Panc1 (cell line): ENCODE data around the gene NPAS3. TPM values are rescaled to one million over a fixed set of nuclear protein-coding genes. Genes with fewer than 3 reads are reported as not detected.

Experiments
- ATAC-seq: fragments of 200-7000 bp; cut with Tn5 transposase; 2 replicates; pipeline ENCODE4 v1.9.1; 2020; ENCODE audit warnings: mild to moderate bottlenecking, moderate library complexity
- BruUV-seq: library from RNA; stranded (reverse); fragments of 400-500 nt; replicated peaks from 2 replicates; lab custom pipeline; 2021; lab: Mats Ljungman, UMichigan
- CTCF ChIA-PET: fragments of 300-600 bp; sonication (Branson Sonifier 250); formaldehyde crosslinking; loops from one replicate; lab custom pipeline; 2022; ENCODE audit warnings: antibody characterized with exemption; lab: Charles Lee
- POLR2A ChIA-PET: fragments of 300-600 bp; sonication (Branson Sonifier 250); formaldehyde crosslinking; loops from one replicate; lab custom pipeline; 2022; ENCODE audit warnings: antibody characterized with exemption; lab: Charles Lee
- DNase-seq: peaks from one replicate; pipeline ENCODE4 v3.0.0-alpha.2; 2010; ENCODE audit warnings: low read depth, low spot score
- H3K27ac ChIP-seq: 2 replicates; pipeline ENCODE4 v1.5.1; 2011; ENCODE audit warnings: mild to moderate bottlenecking, low read length, inconsistent platforms
- H3K27me3 ChIP-seq: fragments of 200-500 bp; sonication (Bioruptor generic); 2 replicates; pipeline ENCODE4 v1.6.0; 2014; ENCODE audit warnings: low read length, inconsistent platforms; ENCODE audit not compliant: control insufficient read depth, insufficient read depth
- H3K36me3 ChIP-seq: fragments of 200-500 bp; sonication (Bioruptor generic); 2 replicates; pipeline ENCODE4 v1.5.1; 2014; ENCODE audit warnings: inconsistent platforms, mild to moderate bottlenecking, low read length, moderate library complexity; ENCODE audit not compliant: control insufficient read depth, insufficient read depth
- H3K4me1 ChIP-seq: 2 replicates; pipeline ENCODE4 v1.5.1; 2011; ENCODE audit warnings: inconsistent platforms, mild to moderate bottlenecking, low read length, moderate library complexity; ENCODE audit not compliant: control insufficient read depth, insufficient read depth
- H3K4me3 ChIP-seq, 2 experiments: 2 replicates each; pipeline ENCODE4 v1.5.1; 2011 to 2012; ENCODE audit warnings: low read depth in 2 of 2, low read length in 2 of 2, mild to moderate bottlenecking in 2 of 2, inconsistent platforms in 1 of 2, moderate library complexity in 1 of 2
- H3K9me3 ChIP-seq: fragments of 200-500 bp; sonication (Bioruptor generic); 2 replicates; pipeline ENCODE4 v1.5.1; 2014; ENCODE audit warnings: low read depth, mild to moderate bottlenecking, inconsistent platforms, low read length, moderate library complexity; ENCODE audit not compliant: control insufficient read depth, insufficient read depth
- CTCF ChIP-seq: fragments of 450-650 bp; IDR thresholded peaks from 2 replicates; pipeline ENCODE4 v1.5.1; 2017; ENCODE audit warnings: mild to moderate bottlenecking
- POLR2AphosphoS5 ChIP-seq: IDR thresholded peaks from 2 replicates; pipeline ENCODE4 v1.6.1; 2012; ENCODE audit warnings: mild to moderate bottlenecking, low read depth, low read length, moderate library complexity
- REST ChIP-seq, 2 experiments: IDR thresholded peaks; 2 replicates each; pipeline ENCODE4 v1.6.1; 2011 to 2012; ENCODE audit warnings: low read depth in 2 of 2, control low read depth in 1 of 2, low read length in 1 of 2, mild to moderate bottlenecking in 1 of 2, moderate library complexity in 1 of 2; ENCODE audit not compliant: insufficient read depth in 1 of 2
- SIN3A ChIP-seq: IDR thresholded peaks from 2 replicates; pipeline ENCODE4 v1.6.1; 2012; ENCODE audit warnings: low read depth, mild to moderate bottlenecking, low read length, moderate library complexity, borderline replicate concordance; ENCODE audit not compliant: insufficient read depth
- TCF7L2 ChIP-seq: IDR thresholded peaks from 2 replicates; pipeline ENCODE4 v1.6.1; 2011; ENCODE audit warnings: mild to moderate bottlenecking, low read depth, low read length, inconsistent platforms
- in situ Hi-C: cut with HindIII; loops from 2 replicates; pipeline ENCODE4 v1.10.0; 2016; ENCODE audit warnings: low sequenced_read_pairs, low pct_unique_long_range_greater_than_20kb
- intact Hi-C: fragments of 100-400 bp; cut with micrococcal nuclease; formaldehyde crosslinking; loops from one replicate; pipeline ENCODE4 v1.10.0; 2022; ENCODE audit not compliant: unreplicated experiment
- total RNA-seq: library from RNA; stranded (reverse); gene quantifications from one replicate; pipeline ENCODE4 v1.2.1, GENCODE V29; 2021; ENCODE audit not compliant: unreplicated experiment

Gene NPAS3
- total RNA-seq, 1 experiment from 2014 or later, result 0.23 TPM

- H3K9me3 ChIP-seq, result no peaks in the 10 kb centered on the region
- H3K27me3 ChIP-seq, result no peaks in the 10 kb centered on the region
- in situ Hi-C loops, result no loop called here
- BruUV-seq, result no TSS peak
- CTCF ChIA-PET, result no interaction called here
- no peaks in the 10 kb centered on the region for H3K36me3 ChIP-seq
- H3K4me3 ChIP-seq, result no peak overlapping the region
- no peaks in the 10 kb centered on the region for H3K4me1 ChIP-seq
- no peak overlapping the region for H3K27ac ChIP-seq
- no peak for ATAC-seq
- POLR2A ChIA-PET, result no interaction called here
- intact Hi-C loops, result no loop called here
- DNase-seq, result no peak
- no peak for TF ChIP-seq CTCF
- no peak for TF ChIP-seq SIN3A
- no peak for TF ChIP-seq POLR2AphosphoS5
- TF ChIP-seq REST (IDR thresholded peaks at IDR 0.05; ENCODE audit: insufficient read depth in 1 of 2, low read depth in 2 of 2, low read length in 1 of 2), result no peak
- TF ChIP-seq TCF7L2, result no peak
Observed at GRCh38 chr14:33014710-33015109, 76.0 kb downstream of the NPAS3 start.

- Histone ChIP-seq H3K27me3 (no peaks in the 10 kb centered on the region), H3K36me3 (no peaks in the 10 kb centered on the region), H3K27ac (no peak overlapping the region), H3K4me1 (no peaks in the 10 kb centered on the region), H3K4me3 (no peak overlapping the region), H3K9me3 (no peaks in the 10 kb centered on the region)
- BruUV-seq, result no TSS peak
- CTCF ChIA-PET, result no interaction called here
- in situ Hi-C loops (no loop called here), intact Hi-C loops (no loop called here)
- TF ChIP-seq POLR2AphosphoS5 (no peak), CTCF (no peak), TCF7L2 (no peak), SIN3A (no peak), REST (IDR thresholded peaks at IDR 0.05; ENCODE audit: insufficient read depth in 1 of 2, low read depth in 2 of 2, low read length in 1 of 2) (no peak)
- no peak for ATAC-seq
- POLR2A ChIA-PET, result no interaction called here
- DNase-seq, result no peak
Observed at GRCh38 chr14:33016613-33017012, 77.9 kb downstream of the NPAS3 start.
